Sigmoid colon (tissue), 7 donors: ENCODE data around the gene RAB20. TPM values are rescaled to one million over a fixed set of nuclear protein-coding genes. Genes with fewer than 3 reads are reported as not detected.
"Not testable (repeated sequence)": the region's sequence is repeated elsewhere in the genome, so short reads cannot be mapped to it uniquely, and the experiment has no call there.

Experiments used
- DNase-seq: peaks from one replicate; pipeline ENCODE4 v3.0.0-alpha.2; 2019
- H3K27ac ChIP-seq, 4 donors: fragments of 200-600 bp; sonication (generic); one replicate each; pipeline ENCODE4 v1.5.1; 2016 to 2019; ENCODE audit warnings: mild to moderate bottlenecking in 1 of 4
- H3K27me3 ChIP-seq, 3 donors: fragments of 200-600 bp; sonication (generic); one replicate each; pipeline ENCODE4 v1.5.1; 2019; ENCODE audit warnings: mild to moderate bottlenecking in 1 of 3
- H3K36me3 ChIP-seq, 4 donors: fragments of 200-600 bp; sonication (generic); one replicate each; pipeline ENCODE4 v1.5.1; 2016 to 2019
- H3K4me1 ChIP-seq, 4 donors: fragments of 200-600 bp; sonication (generic); one replicate each; pipeline ENCODE4 v1.5.1; 2017 to 2019
- H3K4me3 ChIP-seq, 4 donors: fragments of 200-600 bp; sonication (generic); one replicate each; pipeline ENCODE4 v1.5.1; 2017 to 2019; ENCODE audit warnings: mild to moderate bottlenecking in 2 of 4, moderate library complexity in 1 of 4
- H3K9me3 ChIP-seq, 4 donors: fragments of 200-600 bp in 3 of 4; sonication (generic) in 3 of 4; one replicate each; pipeline versions ENCODE4 v1.5.1 to v1.6.1; 2013 to 2019
- CTCF ChIP-seq, 4 experiments: fragments of 450-650 bp in 3 of 4; fragments of 200-600 bp in 1 of 4; IDR thresholded peaks; one replicate each; pipeline ENCODE4 v1.5.1; 2016 to 2019; ENCODE audit warnings: antibody characterized with exemption in 4 of 4, mild to moderate bottlenecking in 3 of 4, moderate library complexity in 2 of 4
- EP300 ChIP-seq, 4 donors: sonication (generic); formaldehyde crosslinking; IDR thresholded peaks; one replicate each; pipeline ENCODE4 v1.6.1; 2017; ENCODE audit warnings: antibody characterized with exemption in 4 of 4
- POLR2A ChIP-seq, 2 donors: fragments of 450-650 bp; IDR thresholded peaks; one replicate each; pipeline ENCODE4 v1.6.1; 2016; ENCODE audit warnings: antibody characterized with exemption in 2 of 2, mild to moderate bottlenecking in 2 of 2, moderate library complexity in 2 of 2
- POLR2AphosphoS5 ChIP-seq, 4 donors: sonication (generic); formaldehyde crosslinking; IDR thresholded peaks; one replicate each; pipeline ENCODE4 v1.6.1; 2017; ENCODE audit warnings: antibody characterized with exemption in 4 of 4
- WGBS, 2 donors: extraction: QIAGEN DNeasy Blood & Tissue Kit; methylation state at CpG; one replicate each; pipeline ENCODE4 v1.1.7; 2013; 5-methylcytosine and 5-hydroxymethylcytosine counted together
- intact Hi-C: fragments of 100-400 bp; cut with DNase I; formaldehyde crosslinking; loops from one replicate; pipeline ENCODE4 v1.15.1; 2023
- polyA plus RNA-seq, 3 donors: library from polyadenylated mRNA; stranded (reverse); fragments of 200-250 nt; gene quantifications; one replicate each; pipeline ENCODE4 v1.2.3, GENCODE V29; 2013
- total RNA-seq, 4 donors: library from RNA; depleted of rRNA; stranded (reverse); fragments of >200 nt; gene quantifications; one replicate each; pipeline ENCODE4 v1.1.0, GENCODE V29; 2016
- donor health status: healthy with polysubstance abuse.
- donor health status: Bipolar disorder and iron deficiency.
- donor health status: healthy.

Gene RAB20
- total and polyA plus RNA-seq, 7 donors, result 6.9 to 61.7 (median 21.3) TPM

DNA sequence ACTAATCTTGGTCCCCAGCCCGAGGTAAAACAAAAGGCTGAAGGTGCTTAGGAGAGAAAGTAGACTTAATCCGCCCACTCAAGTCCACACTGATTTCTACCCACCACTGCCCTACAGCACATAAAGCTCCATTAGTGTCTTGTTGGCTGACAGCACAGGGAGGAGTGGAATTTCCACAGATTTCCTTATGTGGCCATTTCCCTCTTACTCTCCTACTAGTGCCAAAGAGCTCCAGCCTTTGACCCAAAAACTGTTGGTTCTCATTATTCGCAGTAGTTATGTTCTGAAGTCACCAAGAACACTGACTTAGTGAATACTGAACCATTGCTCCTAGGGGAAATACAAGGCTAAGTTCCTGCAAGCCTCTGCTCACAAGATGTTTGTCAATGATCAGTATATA, 61.2 kb downstream of the RAB20 start:
- peak overlapping the region in 1 of 4 donors; percentile 6 for H3K27ac ChIP-seq
- peaks cover 0 to 24% (median 11%) of the 10 kb centered on the region in 4 donors for H3K4me1 ChIP-seq
- peaks cover 77 to 96% (median 87%) of the 10 kb centered on the region in 4 donors for H3K36me3 ChIP-seq
- H3K9me3 ChIP-seq, result no peaks in the 10 kb centered on the region
- no peak for DNase-seq
- no peak overlapping the region for H3K4me3 ChIP-seq
- 94 to 95% methylated on average over 3 of the region's 3 CpGs for WGBS, 2 donors
- TF ChIP-seq EP300 (IDR thresholded peaks at IDR 0.05) (no peak), CTCF (IDR thresholded peaks at IDR 0.05) (no peak), POLR2AphosphoS5 (IDR thresholded peaks at IDR 0.05) (no peak), POLR2A (IDR thresholded peaks at IDR 0.05) (no peak)
- H3K27me3 ChIP-seq, result no peaks in the 10 kb centered on the region
- intact Hi-C loops, result loop anchor here (5.0 kb wide), 1 partner anchor 43 kb away; no protein-coding TSS in a partner anchor

DNA sequence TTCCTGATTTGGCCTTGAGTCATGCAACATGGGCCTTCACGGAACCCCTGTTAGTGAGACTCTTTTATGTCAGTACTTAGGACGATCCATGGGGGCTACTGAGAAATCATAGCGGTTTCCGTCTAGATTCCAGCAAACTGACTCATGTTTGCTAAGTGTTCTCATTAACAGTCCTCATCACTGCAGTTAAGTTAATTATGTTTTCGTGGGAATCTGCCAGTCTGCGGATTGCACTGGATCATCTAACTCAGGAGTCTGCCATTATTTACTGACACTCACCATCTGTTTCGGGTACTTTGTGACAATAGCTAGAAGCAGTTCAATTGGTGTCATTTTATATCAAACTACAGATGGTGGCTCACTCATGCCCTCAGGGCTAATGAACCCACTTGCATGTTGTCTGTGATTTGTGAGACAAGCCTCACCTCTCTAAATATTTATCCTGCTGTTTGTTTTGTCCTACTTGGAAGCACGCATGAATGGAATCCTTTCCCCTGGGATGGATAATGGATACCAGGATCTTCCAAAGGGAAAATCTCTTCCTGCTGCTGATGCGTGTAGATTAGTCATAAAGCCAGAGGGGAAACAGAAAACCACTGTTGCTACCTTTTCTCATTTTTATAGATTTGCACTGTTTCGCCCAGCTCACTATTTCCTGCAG, 61.8 kb downstream of the RAB20 start:
- DNase-seq, result no peak
- H3K36me3 ChIP-seq, result peaks cover 82 to 98% (median 91%) of the 10 kb centered on the region in 4 donors
- H3K4me3 ChIP-seq, result no peak overlapping the region
- no peaks in the 10 kb centered on the region for H3K27me3 ChIP-seq
- 85 to 88% methylated on average over 10 of the region's 10 CpGs for WGBS, 2 donors
- H3K27ac ChIP-seq, result peak overlapping the region in 2 of 4 donors; percentile 6 to 10
- no peaks in the 10 kb centered on the region for H3K9me3 ChIP-seq
- H3K4me1 ChIP-seq, result peaks cover 0 to 22% (median 10%) of the 10 kb centered on the region in 4 donors
- intact Hi-C loops, result loop anchor here (5.0 kb wide), 1 partner anchor 42 kb away; no protein-coding TSS in a partner anchor
- TF ChIP-seq POLR2A (IDR thresholded peaks at IDR 0.05) (no peak), POLR2AphosphoS5 (IDR thresholded peaks at IDR 0.05) (no peak), CTCF (IDR thresholded peaks at IDR 0.05) (no peak), EP300 (IDR thresholded peaks at IDR 0.05) (no peak)

DNA sequence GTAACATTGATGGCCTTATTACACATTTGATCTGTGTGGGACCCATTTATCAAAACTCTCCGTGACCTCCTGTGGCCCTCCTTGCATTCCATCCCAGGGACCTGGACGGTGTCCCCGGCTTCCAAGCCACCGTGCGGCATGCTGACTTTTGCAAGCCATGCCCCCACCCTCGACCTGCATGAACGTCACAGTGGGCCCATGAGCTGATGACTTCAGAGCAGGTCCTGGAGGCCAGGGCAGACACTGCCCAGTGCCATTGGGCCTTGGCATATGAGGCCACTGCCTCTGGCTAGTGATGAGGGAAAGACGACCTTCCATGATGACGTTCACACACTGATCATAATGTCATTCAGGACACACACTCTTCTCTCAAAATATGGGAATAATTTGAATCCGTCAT, 62.8 kb downstream of the RAB20 start:
- H3K27ac ChIP-seq, result no peak overlapping the region
- peaks cover 78 to 97% (median 84%) of the 10 kb centered on the region in 4 donors for H3K36me3 ChIP-seq
- no peaks in the 10 kb centered on the region for H3K27me3 ChIP-seq
- peaks cover 0 to 12% (median 8%) of the 10 kb centered on the region in 4 donors for H3K4me1 ChIP-seq
- DNase-seq, result no peak
- intact Hi-C loops, result no loop called here
- no peaks in the 10 kb centered on the region for H3K9me3 ChIP-seq
- WGBS, 2 donors, result 91 to 94% methylated on average over 10 of the region's 10 CpGs
- no peak for TF ChIP-seq EP300 (IDR thresholded peaks at IDR 0.05)
- TF ChIP-seq POLR2AphosphoS5 (IDR thresholded peaks at IDR 0.05), result no peak
- no peak for TF ChIP-seq CTCF (IDR thresholded peaks at IDR 0.05)
- TF ChIP-seq POLR2A (IDR thresholded peaks at IDR 0.05), result no peak
- H3K4me3 ChIP-seq, result no peak overlapping the region

DNA sequence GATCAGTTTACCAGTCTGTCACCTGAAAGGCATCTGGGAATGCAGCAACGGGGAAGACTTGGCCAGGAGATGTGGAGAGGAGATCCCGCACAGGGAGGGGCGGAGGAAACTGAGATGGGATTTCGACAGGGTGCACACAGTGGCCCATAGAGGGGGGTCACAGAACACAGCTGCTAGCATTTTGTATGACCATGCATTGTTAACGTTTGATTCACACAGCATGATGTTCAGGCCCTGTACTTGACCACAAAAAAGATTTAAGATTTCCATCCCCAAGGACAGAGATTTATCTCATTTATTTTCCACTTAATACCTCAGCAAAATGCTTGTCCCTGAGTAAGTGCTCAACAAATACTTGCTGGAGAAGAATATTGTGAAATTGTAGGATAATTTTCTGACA, 63.2 kb downstream of the RAB20 start:
- TF ChIP-seq POLR2AphosphoS5 (IDR thresholded peaks at IDR 0.05), result no peak
- TF ChIP-seq CTCF (IDR thresholded peaks at IDR 0.05), result no peak
- no peak for TF ChIP-seq EP300 (IDR thresholded peaks at IDR 0.05)
- no peak for TF ChIP-seq POLR2A (IDR thresholded peaks at IDR 0.05)
- H3K4me3 ChIP-seq, result no peak overlapping the region
- no peaks in the 10 kb centered on the region for H3K9me3 ChIP-seq
- intact Hi-C loops, result no loop called here
- H3K4me1 ChIP-seq, result peaks cover 0 to 9% (median 6%) of the 10 kb centered on the region in 4 donors
- peaks cover 78 to 97% (median 81%) of the 10 kb centered on the region in 4 donors for H3K36me3 ChIP-seq
- no peak overlapping the region for H3K27ac ChIP-seq
- H3K27me3 ChIP-seq, result no peaks in the 10 kb centered on the region
- no peak for DNase-seq
- 88 to 92% methylated on average over 5 of the region's 5 CpGs for WGBS, 2 donors

DNA sequence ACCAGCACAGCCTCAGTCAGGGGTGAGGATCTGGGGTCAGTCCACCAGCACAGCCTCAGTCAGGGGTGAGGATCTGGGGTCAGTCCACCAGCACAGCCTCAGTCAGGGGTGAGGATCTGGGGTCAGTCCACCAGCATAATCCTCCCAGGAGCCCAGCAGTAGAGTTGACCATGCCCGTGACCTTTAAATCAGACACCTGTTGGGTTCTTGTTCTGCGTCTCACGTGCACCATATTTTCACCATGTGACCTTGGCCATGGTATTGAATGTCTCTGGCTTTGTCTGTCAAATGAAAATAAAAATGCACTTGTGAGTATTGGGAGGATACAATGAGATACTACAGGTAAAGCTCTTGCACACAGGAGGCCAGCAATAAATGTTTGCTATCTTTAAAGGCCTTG, 63.6 kb downstream of the RAB20 start:
- peaks cover 78 to 97% (median 81%) of the 10 kb centered on the region in 4 donors for H3K36me3 ChIP-seq
- H3K4me1 ChIP-seq, DNase-seq, intact Hi-C loops, H3K27ac ChIP-seq, H3K4me3 ChIP-seq, H3K9me3 ChIP-seq, H3K27me3 ChIP-seq: not testable (repeated sequence)
- WGBS, 2 donors, result 96 to 98% methylated on average over 3 of the region's 3 CpGs
